ENCODE data around the gene CENPB. TPM values are rescaled to one million over a fixed set of nuclear protein-coding genes. Genes with fewer than 3 reads are reported as not detected.

CENPB gene
- polyA plus RNA-seq, 1 donor from 2014 or later, result 37.9 TPM

DNA sequence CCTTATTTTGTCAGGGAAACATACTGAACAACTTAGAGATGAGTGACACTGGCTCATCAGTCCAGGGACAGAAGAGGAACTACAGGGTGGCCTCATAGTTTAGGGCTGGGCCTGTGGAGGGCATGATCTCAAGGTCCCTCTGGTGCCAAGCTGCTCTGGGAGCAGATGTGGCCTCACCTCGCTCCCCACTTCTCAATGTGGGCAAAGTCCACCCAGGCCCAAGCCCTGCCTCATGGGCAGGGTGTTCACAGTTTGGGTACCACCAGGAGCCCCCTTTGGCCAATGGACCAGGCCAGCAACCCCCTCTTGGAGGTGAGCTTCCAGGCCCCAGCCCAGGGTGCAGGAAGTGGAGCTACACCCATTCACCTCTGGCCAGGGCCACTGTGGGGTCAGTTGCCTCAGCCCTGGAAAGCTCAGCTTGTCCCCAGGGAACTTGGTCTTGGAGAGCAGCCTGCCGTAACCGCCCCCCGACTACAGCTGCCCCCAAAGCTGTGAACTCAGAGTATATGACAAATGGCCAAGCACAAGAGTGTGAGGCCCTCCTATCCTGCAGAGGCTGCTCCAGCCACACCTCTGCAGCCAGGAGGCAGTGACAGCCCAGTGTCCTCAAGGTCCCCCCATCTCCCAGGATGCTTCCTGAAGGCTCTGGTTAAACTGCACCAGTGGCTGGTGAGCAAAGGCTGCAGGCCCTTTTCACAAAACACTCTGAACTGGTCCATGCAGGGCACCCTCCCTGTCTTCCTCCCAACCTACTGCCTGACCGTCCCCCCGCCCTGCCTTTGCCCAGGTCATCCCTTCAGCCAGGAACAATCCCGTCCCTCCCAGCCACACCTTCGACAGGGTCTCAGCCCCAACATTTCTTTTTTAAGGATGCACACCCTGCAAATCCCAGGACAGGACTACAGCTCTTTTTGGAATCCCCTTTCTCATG is 22.6 kb downstream of the CENPB start:
- Histone ChIP-seq H3K4me3 (ENCODE audit: low read length) (no peak overlapping the region), H3F3A (ENCODE audit: insufficient read depth, low read length, poor library complexity, severe bottlenecking) (no peaks in the 10 kb centered on the region), H3K9ac (ENCODE audit: low read length) (no peak overlapping the region), H3K4me2 (ENCODE audit: low read length) (no peak overlapping the region), H4K20me1 (ENCODE audit: insufficient read depth) (no peaks in the 10 kb centered on the region), H3K27me3 (ENCODE audit: insufficient read depth, low read depth, low read length) (no peaks in the 10 kb centered on the region), H2AFZ (ENCODE audit: low read depth, low read length) (no peak overlapping the region), H3K36me3 (ENCODE audit: insufficient read depth, low read length) (no peaks in the 10 kb centered on the region), H3K79me2 (replicated peaks; ENCODE audit: insufficient read depth, low read length) (peaks cover 20% of the 10 kb centered on the region), H3K9me2 (ENCODE audit: insufficient read depth, low read length) (no peaks in the 10 kb centered on the region), H3K9me3 (ENCODE audit: low read length) (no peaks in the 10 kb centered on the region), H3K27ac (ENCODE audit: low read length) (no peak overlapping the region)
- TF ChIP-seq EP300 (conservative IDR thresholded peaks at IDR 0.05; ENCODE audit: poor library complexity, severe bottlenecking) (no peak), POLR2AphosphoS5 (IDR thresholded peaks at IDR 0.05) (no peak), SMC3 (conservative IDR thresholded peaks at IDR 0.05; ENCODE audit: poor library complexity) (no peak), EZH2 (IDR thresholded peaks at IDR 0.05; ENCODE audit: borderline replicate concordance, insufficient read depth, low read length, poor library complexity, severe bottlenecking) (no peak), TAF1 (IDR thresholded peaks at IDR 0.05; ENCODE audit: low read depth) (no peak), RAD21 (conservative IDR thresholded peaks at IDR 0.05) (no peak), MXI1 (conservative IDR thresholded peaks at IDR 0.05; ENCODE audit: poor library complexity, severe bottlenecking) (no peak)
- TF ChIP-seq, protein P1, sequence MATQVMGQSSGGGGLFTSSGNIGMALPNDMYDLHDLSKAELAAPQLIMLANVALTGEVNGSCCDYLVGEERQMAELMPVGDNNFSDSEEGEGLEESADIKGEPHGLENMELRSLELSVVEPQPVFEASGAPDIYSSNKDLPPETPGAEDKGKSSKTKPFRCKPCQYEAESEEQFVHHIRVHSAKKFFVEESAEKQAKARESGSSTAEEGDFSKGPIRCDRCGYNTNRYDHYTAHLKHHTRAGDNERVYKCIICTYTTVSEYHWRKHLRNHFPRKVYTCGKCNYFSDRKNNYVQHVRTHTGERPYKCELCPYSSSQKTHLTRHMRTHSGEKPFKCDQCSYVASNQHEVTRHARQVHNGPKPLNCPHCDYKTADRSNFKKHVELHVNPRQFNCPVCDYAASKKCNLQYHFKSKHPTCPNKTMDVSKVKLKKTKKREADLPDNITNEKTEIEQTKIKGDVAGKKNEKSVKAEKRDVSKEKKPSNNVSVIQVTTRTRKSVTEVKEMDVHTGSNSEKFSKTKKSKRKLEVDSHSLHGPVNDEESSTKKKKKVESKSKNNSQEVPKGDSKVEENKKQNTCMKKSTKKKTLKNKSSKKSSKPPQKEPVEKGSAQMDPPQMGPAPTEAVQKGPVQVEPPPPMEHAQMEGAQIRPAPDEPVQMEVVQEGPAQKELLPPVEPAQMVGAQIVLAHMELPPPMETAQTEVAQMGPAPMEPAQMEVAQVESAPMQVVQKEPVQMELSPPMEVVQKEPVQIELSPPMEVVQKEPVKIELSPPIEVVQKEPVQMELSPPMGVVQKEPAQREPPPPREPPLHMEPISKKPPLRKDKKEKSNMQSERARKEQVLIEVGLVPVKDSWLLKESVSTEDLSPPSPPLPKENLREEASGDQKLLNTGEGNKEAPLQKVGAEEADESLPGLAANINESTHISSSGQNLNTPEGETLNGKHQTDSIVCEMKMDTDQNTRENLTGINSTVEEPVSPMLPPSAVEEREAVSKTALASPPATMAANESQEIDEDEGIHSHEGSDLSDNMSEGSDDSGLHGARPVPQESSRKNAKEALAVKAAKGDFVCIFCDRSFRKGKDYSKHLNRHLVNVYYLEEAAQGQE (IDR thresholded peaks at IDR 0.05; ENCODE audit: borderline replicate concordance), result no peak
- TF ChIP-seq, protein P2, sequence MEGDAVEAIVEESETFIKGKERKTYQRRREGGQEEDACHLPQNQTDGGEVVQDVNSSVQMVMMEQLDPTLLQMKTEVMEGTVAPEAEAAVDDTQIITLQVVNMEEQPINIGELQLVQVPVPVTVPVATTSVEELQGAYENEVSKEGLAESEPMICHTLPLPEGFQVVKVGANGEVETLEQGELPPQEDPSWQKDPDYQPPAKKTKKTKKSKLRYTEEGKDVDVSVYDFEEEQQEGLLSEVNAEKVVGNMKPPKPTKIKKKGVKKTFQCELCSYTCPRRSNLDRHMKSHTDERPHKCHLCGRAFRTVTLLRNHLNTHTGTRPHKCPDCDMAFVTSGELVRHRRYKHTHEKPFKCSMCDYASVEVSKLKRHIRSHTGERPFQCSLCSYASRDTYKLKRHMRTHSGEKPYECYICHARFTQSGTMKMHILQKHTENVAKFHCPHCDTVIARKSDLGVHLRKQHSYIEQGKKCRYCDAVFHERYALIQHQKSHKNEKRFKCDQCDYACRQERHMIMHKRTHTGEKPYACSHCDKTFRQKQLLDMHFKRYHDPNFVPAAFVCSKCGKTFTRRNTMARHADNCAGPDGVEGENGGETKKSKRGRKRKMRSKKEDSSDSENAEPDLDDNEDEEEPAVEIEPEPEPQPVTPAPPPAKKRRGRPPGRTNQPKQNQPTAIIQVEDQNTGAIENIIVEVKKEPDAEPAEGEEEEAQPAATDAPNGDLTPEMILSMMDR (IDR thresholded peaks at IDR 0.05; ENCODE audit: poor library complexity, severe bottlenecking), result no peak

DNA sequence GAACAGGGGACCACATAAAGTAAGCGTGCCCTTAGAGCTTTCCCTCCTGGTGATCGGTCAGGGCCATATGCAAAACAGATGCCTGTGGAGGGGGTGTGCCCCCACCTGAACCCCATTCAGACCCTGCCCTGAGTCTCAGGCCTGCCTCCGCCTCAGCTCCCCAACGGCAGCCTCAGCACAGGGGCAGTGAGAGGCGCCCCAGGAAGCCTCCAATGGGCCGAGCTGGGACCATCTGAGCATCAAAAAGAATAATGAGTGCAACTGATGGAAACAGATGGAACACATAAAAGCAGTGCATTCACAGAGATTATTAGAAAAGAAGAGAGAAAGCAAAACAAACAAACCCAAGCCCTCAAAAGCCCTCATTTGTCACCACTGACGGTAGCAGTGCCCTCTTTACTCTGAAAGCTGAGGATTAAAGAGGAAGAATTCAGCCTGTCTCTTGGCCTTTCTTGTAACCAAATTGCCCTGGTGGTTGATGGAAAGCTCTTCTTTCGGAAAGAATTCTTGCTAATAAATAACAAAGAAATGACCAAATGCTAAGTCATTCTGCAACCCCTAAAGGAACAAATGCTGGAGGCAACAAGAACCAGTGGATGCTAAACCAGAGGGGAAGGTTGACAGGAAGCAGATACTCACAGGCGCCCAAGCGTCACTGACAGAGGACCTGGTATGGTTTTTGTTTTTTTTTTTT is 25.7 kb downstream of the CENPB start:
- H3K27ac ChIP-seq (ENCODE audit: low read length), result no peak overlapping the region
- no peaks in the 10 kb centered on the region for H3K9me3 ChIP-seq (ENCODE audit: low read length)
- H3F3A ChIP-seq (ENCODE audit: insufficient read depth, low read length, poor library complexity, severe bottlenecking), result no peaks in the 10 kb centered on the region
- no peaks in the 10 kb centered on the region for H3K9me2 ChIP-seq (ENCODE audit: insufficient read depth, low read length)
- no peaks in the 10 kb centered on the region for H3K27me3 ChIP-seq (ENCODE audit: insufficient read depth, low read depth, low read length)
- no peak overlapping the region for H2AFZ ChIP-seq (ENCODE audit: low read depth, low read length)
- H3K36me3 ChIP-seq (ENCODE audit: insufficient read depth, low read length), result no peaks in the 10 kb centered on the region
- TF ChIP-seq, protein P2 (IDR thresholded peaks at IDR 0.05; ENCODE audit: poor library complexity, severe bottlenecking), result no peak
- TF ChIP-seq POLR2AphosphoS5 (IDR thresholded peaks at IDR 0.05) (no peak), EP300 (conservative IDR thresholded peaks at IDR 0.05; ENCODE audit: poor library complexity, severe bottlenecking) (no peak), RAD21 (conservative IDR thresholded peaks at IDR 0.05) (no peak), MXI1 (conservative IDR thresholded peaks at IDR 0.05; ENCODE audit: poor library complexity, severe bottlenecking) (no peak), EZH2 (IDR thresholded peaks at IDR 0.05; ENCODE audit: borderline replicate concordance, insufficient read depth, low read length, poor library complexity, severe bottlenecking) (no peak), SMC3 (conservative IDR thresholded peaks at IDR 0.05; ENCODE audit: poor library complexity) (no peak), TAF1 (IDR thresholded peaks at IDR 0.05; ENCODE audit: low read depth) (no peak)
- TF ChIP-seq, protein P1 (IDR thresholded peaks at IDR 0.05; ENCODE audit: borderline replicate concordance), result no peak
- peaks cover 6% of the 10 kb centered on the region for H3K79me2 ChIP-seq (replicated peaks; ENCODE audit: insufficient read depth, low read length)
- H3K9ac ChIP-seq (ENCODE audit: low read length), result no peak overlapping the region
- H3K4me3 ChIP-seq (ENCODE audit: low read length), result no peak overlapping the region
- H3K4me2 ChIP-seq (ENCODE audit: low read length), result no peak overlapping the region
- no peaks in the 10 kb centered on the region for H4K20me1 ChIP-seq (ENCODE audit: insufficient read depth)

Measured in neural cell (in vitro differentiated cells).